ENCODE results near the gene MITF. TPM values are rescaled to one million over a fixed set of nuclear protein-coding genes. Genes with fewer than 3 reads are reported as not detected.

The MITF gene
- polyA plus RNA-seq, 1 donor (not counting 4 experiments of a cell fraction or from before 2014, with no cell fraction given): 2.7 TPM

DNA sequence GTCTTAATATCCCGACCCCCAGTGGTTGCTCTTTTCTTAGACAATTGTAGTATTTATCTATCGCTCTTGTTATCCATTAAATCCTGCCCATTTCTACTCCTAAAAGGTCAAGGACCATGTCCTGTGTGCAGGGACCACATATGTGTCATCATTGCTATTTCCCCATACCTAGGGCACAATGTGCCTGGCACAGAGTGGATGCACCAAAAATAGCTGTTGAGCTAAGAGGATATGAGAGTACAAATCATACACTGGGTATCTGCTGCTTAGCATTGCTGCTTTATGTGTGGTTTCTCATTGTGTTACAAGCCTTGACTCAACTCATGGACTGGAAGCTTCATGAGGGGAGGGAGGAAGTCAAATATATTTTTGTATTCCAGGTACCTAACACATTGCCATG, 3.4 kb upstream of the MITF start:
- peaks cover 12% of the 10 kb centered on the region for H3K27me3 ChIP-seq (ENCODE audit: control insufficient read depth, extremely low read depth, insufficient read depth, low read length)
- H3K9me1 ChIP-seq (ENCODE audit: control insufficient read depth, extremely low read depth, insufficient read depth, low read length): no peaks in the 10 kb centered on the region
- no peaks in the 10 kb centered on the region for H3K36me3 ChIP-seq (ENCODE audit: control insufficient read depth in 2 of 2, extremely low read depth in 1 of 2, insufficient read depth in 2 of 2, low read length in 2 of 2)
- FAIRE-seq (no peak), DNase-seq (ENCODE audit: low read depth, low spot score) (no peak)
- H3K9me3 ChIP-seq (ENCODE audit: control insufficient read depth, low read depth, low read length): no peaks in the 10 kb centered on the region
- H3K4me2 ChIP-seq (ENCODE audit: control insufficient read depth, extremely low read depth, insufficient read depth, low read depth, low read length): no peak overlapping the region
- H3K4me1 ChIP-seq (ENCODE audit: control insufficient read depth, extremely low read depth, insufficient read depth, low read length): peaks cover 2% of the 10 kb centered on the region
- H3K27ac ChIP-seq (ENCODE audit: control insufficient read depth, insufficient read depth, low read length): no peak overlapping the region
- no peak overlapping the region for H3K4me3 ChIP-seq (ENCODE audit: control insufficient read depth in 2 of 3, extremely low read depth in 1 of 3, insufficient read depth in 2 of 3, low read depth in 1 of 3, low read length in 3 of 3)
- H4K20me1 ChIP-seq (ENCODE audit: control insufficient read depth, extremely low read depth, insufficient read depth, low read length): no peaks in the 10 kb centered on the region
- H3K79me2 ChIP-seq (ENCODE audit: control insufficient read depth, insufficient read depth, low read length): no peaks in the 10 kb centered on the region
- H3K9ac ChIP-seq (ENCODE audit: control insufficient read depth, extremely low read depth, insufficient read depth, low read length): no peak overlapping the region
- TF ChIP-seq, protein P1, sequence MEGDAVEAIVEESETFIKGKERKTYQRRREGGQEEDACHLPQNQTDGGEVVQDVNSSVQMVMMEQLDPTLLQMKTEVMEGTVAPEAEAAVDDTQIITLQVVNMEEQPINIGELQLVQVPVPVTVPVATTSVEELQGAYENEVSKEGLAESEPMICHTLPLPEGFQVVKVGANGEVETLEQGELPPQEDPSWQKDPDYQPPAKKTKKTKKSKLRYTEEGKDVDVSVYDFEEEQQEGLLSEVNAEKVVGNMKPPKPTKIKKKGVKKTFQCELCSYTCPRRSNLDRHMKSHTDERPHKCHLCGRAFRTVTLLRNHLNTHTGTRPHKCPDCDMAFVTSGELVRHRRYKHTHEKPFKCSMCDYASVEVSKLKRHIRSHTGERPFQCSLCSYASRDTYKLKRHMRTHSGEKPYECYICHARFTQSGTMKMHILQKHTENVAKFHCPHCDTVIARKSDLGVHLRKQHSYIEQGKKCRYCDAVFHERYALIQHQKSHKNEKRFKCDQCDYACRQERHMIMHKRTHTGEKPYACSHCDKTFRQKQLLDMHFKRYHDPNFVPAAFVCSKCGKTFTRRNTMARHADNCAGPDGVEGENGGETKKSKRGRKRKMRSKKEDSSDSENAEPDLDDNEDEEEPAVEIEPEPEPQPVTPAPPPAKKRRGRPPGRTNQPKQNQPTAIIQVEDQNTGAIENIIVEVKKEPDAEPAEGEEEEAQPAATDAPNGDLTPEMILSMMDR (optimal IDR thresholded peaks at IDR 0.05 in 1 of 3, IDR thresholded peaks at IDR 0.05 in 1 of 3, conservative IDR thresholded peaks at IDR 0.05 in 1 of 3; ENCODE audit: extremely low read depth in 1 of 3, insufficient read depth in 2 of 3, low read length in 3 of 3): no peak
- TF ChIP-seq EZH2 (IDR thresholded peaks at IDR 0.05; ENCODE audit: low read length): no peak
- dilution Hi-C loops (cut with MboI; ENCODE audit: extremely low pct_ligation_motif_present, low sequenced_read_pairs): no loop called here
- no peak overlapping the region for H2AFZ ChIP-seq (ENCODE audit: control insufficient read depth, low read length)

GRCh38 chr3:69737392-69737791, 1.9 kb upstream of the MITF start:
- TF ChIP-seq, protein P1 (optimal IDR thresholded peaks at IDR 0.05 in 1 of 3, IDR thresholded peaks at IDR 0.05 in 1 of 3, conservative IDR thresholded peaks at IDR 0.05 in 1 of 3; ENCODE audit: extremely low read depth in 1 of 3, insufficient read depth in 2 of 3, low read length in 3 of 3): no peak
- no peak for TF ChIP-seq EZH2 (IDR thresholded peaks at IDR 0.05; ENCODE audit: low read length)
- no peak for FAIRE-seq
- no peak overlapping the region for H3K4me2 ChIP-seq (ENCODE audit: control insufficient read depth, extremely low read depth, insufficient read depth, low read depth, low read length)

More at GRCh38 chr3:69737392-69737791, 1.9 kb upstream of the MITF start:
- Histone ChIP-seq H3K79me2 (ENCODE audit: control insufficient read depth, insufficient read depth, low read length) (no peaks in the 10 kb centered on the region), H3K27me3 (ENCODE audit: control insufficient read depth, extremely low read depth, insufficient read depth, low read length) (peaks cover 12% of the 10 kb centered on the region), H3K27ac (ENCODE audit: control insufficient read depth, insufficient read depth, low read length) (no peak overlapping the region), H3K9me3 (ENCODE audit: control insufficient read depth, low read depth, low read length) (no peaks in the 10 kb centered on the region), H4K20me1 (ENCODE audit: control insufficient read depth, extremely low read depth, insufficient read depth, low read length) (no peaks in the 10 kb centered on the region), H3K4me1 (ENCODE audit: control insufficient read depth, extremely low read depth, insufficient read depth, low read length) (peaks cover 2% of the 10 kb centered on the region), H3K9ac (ENCODE audit: control insufficient read depth, extremely low read depth, insufficient read depth, low read length) (no peak overlapping the region), H3K36me3 (ENCODE audit: control insufficient read depth in 2 of 2, extremely low read depth in 1 of 2, insufficient read depth in 2 of 2, low read length in 2 of 2) (no peaks in the 10 kb centered on the region), H3K4me3 (ENCODE audit: control insufficient read depth in 2 of 3, extremely low read depth in 1 of 3, insufficient read depth in 2 of 3, low read depth in 1 of 3, low read length in 3 of 3) (no peak overlapping the region), H3K9me1 (ENCODE audit: control insufficient read depth, extremely low read depth, insufficient read depth, low read length) (no peaks in the 10 kb centered on the region), H2AFZ (ENCODE audit: control insufficient read depth, low read length) (no peak overlapping the region)
- DNase-seq (ENCODE audit: low read depth, low spot score): no peak
- dilution Hi-C loops (cut with MboI; ENCODE audit: extremely low pct_ligation_motif_present, low sequenced_read_pairs): no loop called here

Measured in keratinocyte (primary cell).